C4-2B (cell line): Measurements from ENCODE around the gene PON3.
A peak's percentile ranks its signal among the peaks of the same experiment; 100 is the strongest.

ENCODE experiments used
- H3K27ac ChIP-seq: fragments of 450-650 bp; 2 replicates; pipeline ENCODE4 v1.5.1; 2017
- CTCF ChIP-seq: fragments of 450-650 bp; conservative IDR thresholded peaks from 2 replicates; pipeline ENCODE4 v1.5.1; 2017; ENCODE audit warnings: mild to moderate bottlenecking
- ZFX ChIP-seq: fragments of 450-650 bp; IDR thresholded peaks from 2 replicates; pipeline ENCODE4 v1.6.1; 2017

PON3 gene

GRCh38 chr7:95368235-95368634 lies 27.9 kb downstream of the PON3 start:
- TF ChIP-seq CTCF (no peak), ZFX (no peak)
- no peak overlapping the region for H3K27ac ChIP-seq

GRCh38 chr7:95367606-95368005 lies 28.6 kb downstream of the PON3 start:
- no peak overlapping the region for H3K27ac ChIP-seq
- TF ChIP-seq CTCF = no peak
- TF ChIP-seq ZFX = no peak

- H3K27ac ChIP-seq = no peak overlapping the region
- no peak for TF ChIP-seq ZFX
- TF ChIP-seq CTCF = no peak
Measured at GRCh38 chr7:95365151-95365550, 31.0 kb downstream of the PON3 start.

- no peak overlapping the region for H3K27ac ChIP-seq
- peak; percentile 9; the same call in 1 of the 2 replicates for TF ChIP-seq CTCF
- TF ChIP-seq ZFX = no peak
Measured at GRCh38 chr7:95357623-95358022, 38.6 kb downstream of the PON3 start.

- H3K27ac ChIP-seq = no peak overlapping the region
- no peak for TF ChIP-seq CTCF
- no peak for TF ChIP-seq ZFX
Measured at GRCh38 chr7:95342642-95343307, 53.4 kb downstream of the PON3 start.

- TF ChIP-seq CTCF = no peak
- no peak for TF ChIP-seq ZFX
- H3K27ac ChIP-seq = no peak overlapping the region
Measured at GRCh38 chr7:95342029-95342428, 54.1 kb downstream of the PON3 start.

GRCh38 chr7:95340491-95340890 lies 55.7 kb downstream of the PON3 start:
- TF ChIP-seq ZFX (no peak), CTCF (no peak)
- H3K27ac ChIP-seq = no peak overlapping the region
